ENCODE measurements around the gene RSBN1.

RSBN1 gene

GRCh38 chr1:113747376-113747775 lies 64.9 kb downstream of the RSBN1 start:
- Histone ChIP-seq H3K9me3 (no peaks in the 10 kb centered on the region), H3K36me3 (peaks cover 12% of the 10 kb centered on the region), H3K4me1 (no peaks in the 10 kb centered on the region; the same call in 1 of the 2 replicates), H3K4me3 (ENCODE audit: low read depth, low read length) (no peak overlapping the region), H3K27me3 (no peaks in the 10 kb centered on the region)
- no peak for TF ChIP-seq CTCF (IDR thresholded peaks at IDR 0.05; ENCODE audit: low read depth, low read length)
- no peak for DNase-seq

- Histone ChIP-seq H3K27me3 (no peaks in the 10 kb centered on the region), H3K9me3 (no peaks in the 10 kb centered on the region), H3K4me1 (no peaks in the 10 kb centered on the region; the same call in 1 of the 2 replicates), H3K36me3 (peaks cover 12% of the 10 kb centered on the region), H3K4me3 (ENCODE audit: low read depth, low read length) (no peak overlapping the region)
- no peak for DNase-seq
- TF ChIP-seq CTCF (IDR thresholded peaks at IDR 0.05; ENCODE audit: low read depth, low read length) = no peak
Observed at GRCh38 chr1:113745425-113745824, 66.9 kb downstream of the RSBN1 start.

- H3K36me3 ChIP-seq = peaks cover 12% of the 10 kb centered on the region
- no peaks in the 10 kb centered on the region for H3K9me3 ChIP-seq
- H3K27me3 ChIP-seq = no peaks in the 10 kb centered on the region
- DNase-seq = no peak
- H3K4me3 ChIP-seq (ENCODE audit: low read depth, low read length) = no peak overlapping the region
- TF ChIP-seq CTCF (IDR thresholded peaks at IDR 0.05; ENCODE audit: low read depth, low read length) = no peak
- no peaks in the 10 kb centered on the region; the same call in 1 of the 2 replicates for H3K4me1 ChIP-seq
Observed at GRCh38 chr1:113744114-113744513, 68.2 kb downstream of the RSBN1 start.

- peaks cover 12% of the 10 kb centered on the region for H3K36me3 ChIP-seq
- H3K9me3 ChIP-seq = no peaks in the 10 kb centered on the region
- H3K27me3 ChIP-seq = no peaks in the 10 kb centered on the region
- no peaks in the 10 kb centered on the region; the same call in 1 of the 2 replicates for H3K4me1 ChIP-seq
- no peak for TF ChIP-seq CTCF (IDR thresholded peaks at IDR 0.05; ENCODE audit: low read depth, low read length)
- no peak overlapping the region for H3K4me3 ChIP-seq (ENCODE audit: low read depth, low read length)
- no peak for DNase-seq
Observed at GRCh38 chr1:113742515-113742914, 69.8 kb downstream of the RSBN1 start.

GRCh38 chr1:113734357-113735055 lies 77.8 kb downstream of the RSBN1 start:
- Histone ChIP-seq H3K36me3 (peaks cover 10% of the 10 kb centered on the region), H3K9me3 (no peaks in the 10 kb centered on the region)
- TF ChIP-seq CTCF (IDR thresholded peaks at IDR 0.05; ENCODE audit: low read depth, low read length) = no peak

GRCh38 chr1:113732802-113733201 lies 79.5 kb downstream of the RSBN1 start:
- DNase-seq = no peak
- TF ChIP-seq CTCF (IDR thresholded peaks at IDR 0.05; ENCODE audit: low read depth, low read length) = no peak
- peaks cover 12% of the 10 kb centered on the region for H3K36me3 ChIP-seq
- H3K4me3 ChIP-seq (ENCODE audit: low read depth, low read length) = no peak overlapping the region
- H3K9me3 ChIP-seq = no peaks in the 10 kb centered on the region
- H3K27me3 ChIP-seq = no peaks in the 10 kb centered on the region
- H3K4me1 ChIP-seq = peaks cover 3% of the 10 kb centered on the region; the same call in 1 of the 2 replicates

More at GRCh38 chr1:113734357-113735055, 77.8 kb downstream of the RSBN1 start:
- no peak for DNase-seq
- H3K4me1 ChIP-seq = peaks cover 3% of the 10 kb centered on the region; the same call in 1 of the 2 replicates
- no peaks in the 10 kb centered on the region for H3K27me3 ChIP-seq
- H3K4me3 ChIP-seq (ENCODE audit: low read depth, low read length) = no peak overlapping the region

Measured in BE2C (cell line).